Testis (tissue), 3 donors: ENCODE results near the gene KRTAP6-2. TPM values are rescaled to one million over a fixed set of nuclear protein-coding genes. Genes with fewer than 3 reads are reported as not detected.

Source experiments
- DNase-seq: peaks from one replicate; pipeline ENCODE4 v3.0.0-alpha.2; 2019
- H3K27ac ChIP-seq, 2 donors: fragments of 200-600 bp; sonication (generic); one replicate each; pipeline ENCODE4 v1.5.1; 2019
- H3K27me3 ChIP-seq: fragments of 200-600 bp; sonication (generic); one replicate; pipeline ENCODE4 v1.5.1; 2019
- H3K36me3 ChIP-seq: fragments of 200-600 bp; sonication (generic); one replicate; pipeline ENCODE4 v1.5.1; 2017; ENCODE audit warnings: low read depth; ENCODE audit errors: missing control alignments
- H3K4me1 ChIP-seq: fragments of 200-600 bp; sonication (generic); one replicate; pipeline ENCODE4 v1.5.1; 2019
- H3K4me3 ChIP-seq, 2 donors: fragments of 200-600 bp; sonication (generic); one replicate each; pipeline ENCODE4 v1.5.1; 2017 to 2019
- H3K9me3 ChIP-seq: fragments of 200-600 bp; sonication (generic); one replicate; pipeline ENCODE4 v1.5.1; 2017
- CTCF ChIP-seq, 3 experiments: fragments of 450-650 bp in 2 of 3; fragments of 200-600 bp in 1 of 3; sonication (generic) in 1 of 3; IDR thresholded peaks; one replicate each; pipeline ENCODE4 v1.5.1; 2016 to 2019; ENCODE audit warnings: antibody characterized with exemption in 3 of 3, mild to moderate bottlenecking in 2 of 3, moderate library complexity in 1 of 3
- POLR2A ChIP-seq: fragments of 450-650 bp; IDR thresholded peaks from one replicate; pipeline ENCODE4 v1.6.1; 2017; ENCODE audit warnings: antibody characterized with exemption, mild to moderate bottlenecking, moderate library complexity
- WGBS, 2 donors: methylation state at CpG; one replicate each; pipeline ENCODE4 v1.1.5; 2018; 5-methylcytosine and 5-hydroxymethylcytosine counted together
- intact Hi-C: fragments of 100-400 bp; cut with DNase I; formaldehyde crosslinking; loops from one replicate; pipeline ENCODE4 v1.15.1; 2023; ENCODE audit warnings: low total_unique reads
- polyA plus RNA-seq: library from polyadenylated mRNA; stranded (reverse); fragments of 350-450 nt; fragmentation: Illumina TruSeq; extraction: RNeasy Lipid Tissue Mini Kit (QIAGEN cat#74804); gene quantifications from one replicate; pipeline ENCODE4 v1.2.3, GENCODE V29; 2014; ENCODE audit warnings: low read depth, low replicate concordance; ENCODE audit not compliant: insufficient read depth
- total RNA-seq, 2 donors: library from RNA; depleted of rRNA; stranded (reverse); fragments of >200 nt; gene quantifications; one replicate each; pipeline ENCODE4 v1.2.3, GENCODE V29; 2016

KRTAP6-2 gene
- total and polyA plus RNA-seq, 3 donors from 2014 or later, result not detected

GRCh38 chr21:30605968-30606367 is 7.3 kb upstream of the KRTAP6-2 start:
- 82 to 91% methylated on average over 2 of the region's 2 CpGs for WGBS, 2 donors
- no peak for DNase-seq
- Histone ChIP-seq H3K4me3 (no peak overlapping the region), H3K36me3 (no peaks in the 10 kb centered on the region), H3K27me3 (no peaks in the 10 kb centered on the region), H3K9me3 (no peaks in the 10 kb centered on the region), H3K27ac (no peak overlapping the region), H3K4me1 (no peaks in the 10 kb centered on the region)
- intact Hi-C loops, result no loop called here
- TF ChIP-seq CTCF (IDR thresholded peaks at IDR 0.05) (no peak), POLR2A (no peak)

- Histone ChIP-seq H3K4me1 (no peaks in the 10 kb centered on the region), H3K36me3 (no peaks in the 10 kb centered on the region), H3K4me3 (no peak within 1 kb of the TSS), H3K9me3 (no peaks in the 10 kb centered on the region), H3K27ac (no peak within 1 kb of the TSS), H3K27me3 (no peaks in the 10 kb centered on the region)
- intact Hi-C loops, result no loop called here
- WGBS, 2 donors, result 0 to 50% methylated on average over 1 of the region's 1 CpG
- DNase-seq, result no peak
- TF ChIP-seq POLR2A (no peak), CTCF (IDR thresholded peaks at IDR 0.05) (no peak)
Observed at GRCh38 chr21:30600787-30601186, 2.1 kb upstream of the KRTAP6-2 start, which contains the start of gene KRTAP22-1. Gene KRTAP22-1 (plus strand): TSS chr21:30601087.

GRCh38 chr21:30592140-30592539 is 6.6 kb downstream of the KRTAP6-2 start, which contains the start of gene KRTAP6-3:
Gene KRTAP6-3 (plus strand): TSS chr21:30592440. CDS start chr21:30592446, 6 bp downstream.
- intact Hi-C loops, result no loop called here
- TF ChIP-seq CTCF (IDR thresholded peaks at IDR 0.05) (no peak), POLR2A (no peak)
- WGBS, 2 donors, result 91 to 93% methylated on average over 4 of the region's 4 CpGs
- no peak for DNase-seq
- no peak within 1 kb of the TSS for H3K27ac ChIP-seq
- H3K4me1 ChIP-seq, result no peaks in the 10 kb centered on the region
- no peaks in the 10 kb centered on the region for H3K9me3 ChIP-seq
- H3K4me3 ChIP-seq, result no peak within 1 kb of the TSS
- no peaks in the 10 kb centered on the region for H3K36me3 ChIP-seq
- no peaks in the 10 kb centered on the region for H3K27me3 ChIP-seq

- no peaks in the 10 kb centered on the region for H3K4me1 ChIP-seq
- no peaks in the 10 kb centered on the region for H3K9me3 ChIP-seq
- no peaks in the 10 kb centered on the region for H3K27me3 ChIP-seq
- H3K4me3 ChIP-seq, result no peak within 1 kb of the TSS
- no peaks in the 10 kb centered on the region for H3K36me3 ChIP-seq
- TF ChIP-seq POLR2A, result no peak
- no peak for TF ChIP-seq CTCF (IDR thresholded peaks at IDR 0.05)
- intact Hi-C loops, result no loop called here
- no peak within 1 kb of the TSS for H3K27ac ChIP-seq
- DNase-seq, result no peak
Observed at GRCh38 chr21:30590297-30590696, 8.4 kb downstream of the KRTAP6-2 start, which contains the start of gene KRTAP22-2. Gene KRTAP22-2 (minus strand): TSS chr21:30590397.

GRCh38 chr21:30582870-30583269 is 15.8 kb downstream of the KRTAP6-2 start:
- no peaks in the 10 kb centered on the region for H3K27me3 ChIP-seq
- intact Hi-C loops, result no loop called here
- TF ChIP-seq POLR2A, result no peak
- TF ChIP-seq CTCF (IDR thresholded peaks at IDR 0.05), result no peak
- H3K27ac ChIP-seq, result no peak overlapping the region
- no peaks in the 10 kb centered on the region for H3K9me3 ChIP-seq
- H3K4me1 ChIP-seq, result no peaks in the 10 kb centered on the region
- H3K4me3 ChIP-seq, result no peak overlapping the region
- DNase-seq, result no peak
- no peaks in the 10 kb centered on the region for H3K36me3 ChIP-seq
- WGBS, 2 donors, result 40 to 71% methylated on average over 1 of the region's 1 CpG
